ENCODE measurements around the gene STOX2.

GRCh38 chr4:183867247-183867646 lies 37.9 kb upstream of the STOX2 start:
- TF ChIP-seq EZH2 (IDR thresholded peaks at IDR 0.05; ENCODE audit: borderline replicate concordance, low read depth, low read length, severe bottlenecking) (no peak), POLR2AphosphoS5 (IDR thresholded peaks at IDR 0.05; ENCODE audit: insufficient read depth, low read depth, low read length) (no peak), JUN (IDR thresholded peaks at IDR 0.05; ENCODE audit: borderline replicate concordance, insufficient read depth, insufficient read length, low read depth) (no peak), FOS (IDR thresholded peaks at IDR 0.05; ENCODE audit: borderline replicate concordance, insufficient read depth, low read length) (no peak)
- TF ChIP-seq, protein P1, sequence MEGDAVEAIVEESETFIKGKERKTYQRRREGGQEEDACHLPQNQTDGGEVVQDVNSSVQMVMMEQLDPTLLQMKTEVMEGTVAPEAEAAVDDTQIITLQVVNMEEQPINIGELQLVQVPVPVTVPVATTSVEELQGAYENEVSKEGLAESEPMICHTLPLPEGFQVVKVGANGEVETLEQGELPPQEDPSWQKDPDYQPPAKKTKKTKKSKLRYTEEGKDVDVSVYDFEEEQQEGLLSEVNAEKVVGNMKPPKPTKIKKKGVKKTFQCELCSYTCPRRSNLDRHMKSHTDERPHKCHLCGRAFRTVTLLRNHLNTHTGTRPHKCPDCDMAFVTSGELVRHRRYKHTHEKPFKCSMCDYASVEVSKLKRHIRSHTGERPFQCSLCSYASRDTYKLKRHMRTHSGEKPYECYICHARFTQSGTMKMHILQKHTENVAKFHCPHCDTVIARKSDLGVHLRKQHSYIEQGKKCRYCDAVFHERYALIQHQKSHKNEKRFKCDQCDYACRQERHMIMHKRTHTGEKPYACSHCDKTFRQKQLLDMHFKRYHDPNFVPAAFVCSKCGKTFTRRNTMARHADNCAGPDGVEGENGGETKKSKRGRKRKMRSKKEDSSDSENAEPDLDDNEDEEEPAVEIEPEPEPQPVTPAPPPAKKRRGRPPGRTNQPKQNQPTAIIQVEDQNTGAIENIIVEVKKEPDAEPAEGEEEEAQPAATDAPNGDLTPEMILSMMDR (IDR thresholded peaks at IDR 0.05; ENCODE audit: extremely low read depth in 1 of 2, insufficient read depth in 1 of 2, low read depth in 1 of 2, low read length in 2 of 2): no peak
- TF ChIP-seq, protein P2, sequence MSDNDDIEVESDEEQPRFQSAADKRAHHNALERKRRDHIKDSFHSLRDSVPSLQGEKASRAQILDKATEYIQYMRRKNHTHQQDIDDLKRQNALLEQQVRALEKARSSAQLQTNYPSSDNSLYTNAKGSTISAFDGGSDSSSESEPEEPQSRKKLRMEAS (IDR thresholded peaks at IDR 0.05; ENCODE audit: insufficient read depth, insufficient read length): no peak
